ENCODE results near the gene SPAAR. TPM values are rescaled to one million over a fixed set of nuclear protein-coding genes. Genes with fewer than 3 reads are reported as not detected.

The SPAAR gene
- total RNA-seq, 1 experiment from 2014 or later: not detected

DNA sequence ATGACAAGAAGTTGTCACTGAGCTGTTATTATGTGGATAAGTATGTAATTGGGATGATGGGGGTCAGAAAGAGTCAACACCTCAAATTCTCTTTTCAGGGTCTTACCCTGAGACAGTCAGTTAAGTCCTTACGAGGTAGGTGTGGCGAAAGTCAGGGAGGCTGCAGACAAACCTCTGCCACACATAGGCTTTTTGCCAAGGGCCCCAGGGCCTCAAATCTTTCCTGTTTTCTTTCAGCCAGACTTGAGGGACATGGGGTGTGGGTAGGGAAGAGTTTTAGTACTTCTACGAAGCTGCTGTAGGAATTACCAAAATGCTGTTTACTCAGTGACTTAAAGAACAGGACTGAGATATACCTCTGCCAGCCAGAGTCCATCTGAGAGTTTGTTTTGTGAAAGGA is 34.9 kb downstream of the SPAAR start:
- Mint-ChIP-seq H3K4me1 (peaks cover 2 to 7% of the 10 kb centered on the region in 2 experiments), H3K27ac (no peak overlapping the region), H3K9me3 (peaks cover 3 to 9% of the 10 kb centered on the region in 2 experiments; a peak in 4 of 5 replicates), H3K27me3 (ENCODE audit: low read depth) (peaks cover 72% of the 10 kb centered on the region), H3K36me3 (ENCODE audit: insufficient read depth in 1 of 3, low read depth in 3 of 3) (peaks cover 0 to 5% (median 2%) of the 10 kb centered on the region in 3 experiments; a peak in 3 of 7 replicates), H3K4me3 (no peak overlapping the region)
- Histone ChIP-seq H3K56ac (ENCODE audit: insufficient read length, low read depth, low read length) (no peak overlapping the region), H2BK12ac (ENCODE audit: insufficient read length, low read depth, low read length) (no peak overlapping the region), H4K5ac (ENCODE audit: insufficient read length, low read depth, low read length) (no peak overlapping the region), H3T11ph (ENCODE audit: low read length) (no peak overlapping the region), H3K4me2 (ENCODE audit: insufficient read depth, insufficient read length, low read length) (no peak overlapping the region), H3K27me3 (ENCODE audit: insufficient read depth, low read length) (no peaks in the 10 kb centered on the region; the same call in 1 of the 2 replicates), H3K4me1 (ENCODE audit: insufficient read depth, low read length) (peaks cover 3% of the 10 kb centered on the region; the same call in 1 of the 2 replicates), H3K18ac (ENCODE audit: insufficient read length, low read depth, low read length) (no peak overlapping the region), H4K20me1 (ENCODE audit: control insufficient read depth, insufficient read depth, insufficient read length) (no peaks in the 10 kb centered on the region), H2BK120ac (ENCODE audit: low read depth, low read length, poor library complexity, severe bottlenecking) (no peak overlapping the region), H3K23ac (ENCODE audit: insufficient read length, low read depth, low read length) (no peak overlapping the region), H2BK5ac (ENCODE audit: insufficient read length, low read length) (no peak overlapping the region), H3K9ac (ENCODE audit: extremely low read depth, insufficient read length, low read length) (no peak overlapping the region), H3K14ac (ENCODE audit: insufficient read depth, low read length) (no peak overlapping the region), H3K79me1 (ENCODE audit: insufficient read depth, low read depth, low read length, poor library complexity, severe bottlenecking) (no peaks in the 10 kb centered on the region), H3K9me3 (ENCODE audit: control insufficient read depth, low read depth, low read length) (no peaks in the 10 kb centered on the region), H3K27ac (ENCODE audit: insufficient read length, low read depth, low read length) (no peak overlapping the region), H4K8ac (replicated peaks; ENCODE audit: insufficient read length, low read depth, low read length) (no peak overlapping the region), H4K91ac (ENCODE audit: insufficient read length, low read depth, low read length) (no peak overlapping the region), H3K23me2 (ENCODE audit: insufficient read length, low read depth, low read length, poor library complexity, severe bottlenecking) (no peaks in the 10 kb centered on the region), H2AK5ac (ENCODE audit: insufficient read length, low read length) (no peak overlapping the region), H3K4ac (ENCODE audit: low read depth, low read length) (no peak overlapping the region), H3K79me2 (ENCODE audit: insufficient read depth, low read length) (no peaks in the 10 kb centered on the region), H2AFZ (ENCODE audit: low read length) (no peak overlapping the region), H2BK20ac (ENCODE audit: low read depth, low read length, poor library complexity, severe bottlenecking) (no peak overlapping the region), H2BK15ac (ENCODE audit: low read depth, low read length) (no peak overlapping the region)
- no CpG with 5 or more reads among the region's 3 CpGs for WGBS (ENCODE audit: extremely low coverage, insufficient read length, low lambda C conversion rate)
- no peak for DNase-seq
- TF ChIP-seq, protein P1, sequence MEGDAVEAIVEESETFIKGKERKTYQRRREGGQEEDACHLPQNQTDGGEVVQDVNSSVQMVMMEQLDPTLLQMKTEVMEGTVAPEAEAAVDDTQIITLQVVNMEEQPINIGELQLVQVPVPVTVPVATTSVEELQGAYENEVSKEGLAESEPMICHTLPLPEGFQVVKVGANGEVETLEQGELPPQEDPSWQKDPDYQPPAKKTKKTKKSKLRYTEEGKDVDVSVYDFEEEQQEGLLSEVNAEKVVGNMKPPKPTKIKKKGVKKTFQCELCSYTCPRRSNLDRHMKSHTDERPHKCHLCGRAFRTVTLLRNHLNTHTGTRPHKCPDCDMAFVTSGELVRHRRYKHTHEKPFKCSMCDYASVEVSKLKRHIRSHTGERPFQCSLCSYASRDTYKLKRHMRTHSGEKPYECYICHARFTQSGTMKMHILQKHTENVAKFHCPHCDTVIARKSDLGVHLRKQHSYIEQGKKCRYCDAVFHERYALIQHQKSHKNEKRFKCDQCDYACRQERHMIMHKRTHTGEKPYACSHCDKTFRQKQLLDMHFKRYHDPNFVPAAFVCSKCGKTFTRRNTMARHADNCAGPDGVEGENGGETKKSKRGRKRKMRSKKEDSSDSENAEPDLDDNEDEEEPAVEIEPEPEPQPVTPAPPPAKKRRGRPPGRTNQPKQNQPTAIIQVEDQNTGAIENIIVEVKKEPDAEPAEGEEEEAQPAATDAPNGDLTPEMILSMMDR (conservative IDR thresholded peaks at IDR 0.05): no peak
